ENCODE results near the gene SLC16A3.

SLC16A3 gene

GRCh38 chr17:82223517-82223916 lies 5.3 kb upstream of the SLC16A3 start:
- DNase-seq (ENCODE audit: low read depth): no peak

GRCh38 chr17:82224666-82225065 lies 4.2 kb upstream of the SLC16A3 start:
- no peak for DNase-seq (ENCODE audit: low read depth)

GRCh38 chr17:82225368-82226029 lies 3.3 kb upstream of the SLC16A3 start:
- DNase-seq (ENCODE audit: low read depth): no peak

GRCh38 chr17:82226146-82226808 lies 2.6 kb upstream of the SLC16A3 start:
- no peak for DNase-seq (ENCODE audit: low read depth)

GRCh38 chr17:82226809-82227628 lies 1.8 kb upstream of the SLC16A3 start:
- no peak for DNase-seq (ENCODE audit: low read depth)

GRCh38 chr17:82227629-82228277 lies 1.1 kb upstream of the SLC16A3 start:
- no peak for DNase-seq (ENCODE audit: low read depth)

- no peak for DNase-seq (ENCODE audit: low read depth)
Measured at GRCh38 chr17:82228278-82228841, 482 bp upstream of the SLC16A3 start.

GRCh38 chr17:82229698-82230608 lies 1.1 kb downstream of the SLC16A3 start:
- no peak for DNase-seq (ENCODE audit: low read depth)

- DNase-seq (ENCODE audit: low read depth): no peak
Measured at GRCh38 chr17:82230609-82231311, 1.9 kb downstream of the SLC16A3 start.

GRCh38 chr17:82231312-82231561 lies 2.4 kb downstream of the SLC16A3 start:
- DNase-seq (ENCODE audit: low read depth): no peak

- DNase-seq (ENCODE audit: low read depth): no peak
Measured at GRCh38 chr17:82231562-82232321, 2.9 kb downstream of the SLC16A3 start.

- no peak for DNase-seq (ENCODE audit: low read depth)
Measured at GRCh38 chr17:82232322-82232820, 3.5 kb downstream of the SLC16A3 start.

GRCh38 chr17:82232876-82233785 lies 4.3 kb downstream of the SLC16A3 start:
- no peak for DNase-seq (ENCODE audit: low read depth)

GRCh38 chr17:82234211-82235055 lies 5.6 kb downstream of the SLC16A3 start:
- DNase-seq (ENCODE audit: low read depth): no peak

GRCh38 chr17:82235056-82235774 lies 6.4 kb downstream of the SLC16A3 start:
- no peak for DNase-seq (ENCODE audit: low read depth)

GRCh38 chr17:82235775-82236141 lies 6.9 kb downstream of the SLC16A3 start:
- no peak for DNase-seq (ENCODE audit: low read depth)

All from stimulated activated CD8-positive, alpha-beta memory T cell treated with anti-CD3 and anti-CD28 coated beads, Interleukin-12 subunit alpha, Interleukin-12 subunit beta, amount 100 ng/mL, for 1 hour (primary cell).